Heart left ventricle (tissue), 13 donors: ENCODE data around the gene MCC.

ENCODE experiments used
- POLR2A ChIP-seq, 2 donors: fragments of 450-650 bp; IDR thresholded peaks; one replicate each; pipeline ENCODE4 v1.6.1; 2017; ENCODE audit warnings: antibody characterized with exemption in 2 of 2, mild to moderate bottlenecking in 2 of 2, moderate library complexity in 2 of 2
- TF ChIP-seq, protein P1 (sequence below), 12 donors: fragments of 200-600 bp; sonication (generic) in 4 of 12; IDR thresholded peaks; one replicate each; pipeline versions ENCODE4 v1.5.0 to v1.8.0; 2018 to 2022; ENCODE audit warnings: antibody characterized with exemption in 12 of 12, mild to moderate bottlenecking in 5 of 12
- donor health status: ischemic (EF 13 %, LVEDD 7.1; RV severe dilation, severe dysfunction).
- donor health status: DM: no; HTN: yes; CAD: no.
- donor health status: DM: no; HTN: no; CAD: no.
- donor health status: ischemic (EF 25% LVEDD 6.9; RV normal size, moderate dysfunction).
- donor health status: ischemic (EF 25% LVEDD 5.7; RV mildly dilated, moderate dysfunction).
- donor health status: ischemic (EF 35%, LVEDD 5.7; RV mildly dilated, moderate dysfunction).
- donor health status: nonischemic (EF 11% LVEDD 7.7; RV severe dilation, severe dysfunction).
- donor health status: DM: yes; HTN: yes; CAD: no.
- donor health status: PGD.
- donor health status: ischemic (EF 29% LVEDD 5.4; RV normal size, mild dysfunction).
- donor health status: nonischemic (EF 23%, LVEDD 6.1; RV moderate dilation, normal function).

DNA sequence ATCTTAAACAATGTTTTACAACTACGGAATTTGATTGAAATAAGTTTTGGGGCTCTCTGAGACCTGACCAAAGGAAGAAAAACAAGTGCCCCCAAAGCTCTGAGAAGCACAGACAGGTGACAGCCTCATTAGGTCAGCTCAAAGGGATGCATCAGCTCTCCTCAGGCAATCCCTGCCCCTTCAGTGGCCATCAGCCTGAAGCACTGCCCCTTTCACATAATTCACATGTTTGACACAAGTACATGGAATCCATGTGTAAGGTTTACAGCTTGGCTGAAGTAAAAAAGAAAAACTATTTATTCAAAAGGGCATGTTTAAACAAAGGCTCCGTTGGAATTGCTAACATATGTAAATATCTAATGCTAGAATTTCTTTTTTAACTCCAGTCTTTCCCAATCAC lies 109.7 kb downstream of the MCC start:
- TF ChIP-seq POLR2A (IDR thresholded peaks at IDR 0.05): no peak
- TF ChIP-seq, protein P1, sequence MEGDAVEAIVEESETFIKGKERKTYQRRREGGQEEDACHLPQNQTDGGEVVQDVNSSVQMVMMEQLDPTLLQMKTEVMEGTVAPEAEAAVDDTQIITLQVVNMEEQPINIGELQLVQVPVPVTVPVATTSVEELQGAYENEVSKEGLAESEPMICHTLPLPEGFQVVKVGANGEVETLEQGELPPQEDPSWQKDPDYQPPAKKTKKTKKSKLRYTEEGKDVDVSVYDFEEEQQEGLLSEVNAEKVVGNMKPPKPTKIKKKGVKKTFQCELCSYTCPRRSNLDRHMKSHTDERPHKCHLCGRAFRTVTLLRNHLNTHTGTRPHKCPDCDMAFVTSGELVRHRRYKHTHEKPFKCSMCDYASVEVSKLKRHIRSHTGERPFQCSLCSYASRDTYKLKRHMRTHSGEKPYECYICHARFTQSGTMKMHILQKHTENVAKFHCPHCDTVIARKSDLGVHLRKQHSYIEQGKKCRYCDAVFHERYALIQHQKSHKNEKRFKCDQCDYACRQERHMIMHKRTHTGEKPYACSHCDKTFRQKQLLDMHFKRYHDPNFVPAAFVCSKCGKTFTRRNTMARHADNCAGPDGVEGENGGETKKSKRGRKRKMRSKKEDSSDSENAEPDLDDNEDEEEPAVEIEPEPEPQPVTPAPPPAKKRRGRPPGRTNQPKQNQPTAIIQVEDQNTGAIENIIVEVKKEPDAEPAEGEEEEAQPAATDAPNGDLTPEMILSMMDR (IDR thresholded peaks at IDR 0.05): no peak
